Stimulated activated naive B cell treated with anti-CD40 and anti-IgM and Interleukin-4, amounts not matched to agents 10 μg/mL and 1 μg/mL and 100 μg/mL, for 72 hours (primary cell): ENCODE data around the gene BCAR3.

Experiments
- ATAC-seq, 2 donors: fragments of 150-1000 bp; cut with Tn5 transposase; replicated peaks; 2 replicates each; pipeline ENCODE4 v1.10.0; 2021; ENCODE audit warnings: moderate library complexity in 1 of 2
- DNase-seq: peaks from one replicate; pipeline ENCODE4 v3.0.0; 2021
- H3K27ac Mint-ChIP-seq: one replicate; pipeline ENCODE4 v1.8.0; 2022; ENCODE audit warnings: mild to moderate bottlenecking, mixed read lengths
- H3K27me3 Mint-ChIP-seq, 2 donors: one replicate each; pipeline ENCODE4 v1.8.0; 2022; ENCODE audit warnings: mixed read lengths in 2 of 2
- H3K36me3 Mint-ChIP-seq, 2 donors: one replicate each; pipeline ENCODE4 v1.8.0; 2022; ENCODE audit warnings: mixed read lengths in 2 of 2, mild to moderate bottlenecking in 1 of 2
- H3K4me1 Mint-ChIP-seq, 2 donors: one replicate each; pipeline ENCODE4 v1.8.0; 2022; ENCODE audit warnings: mixed read lengths in 2 of 2, mild to moderate bottlenecking in 1 of 2
- H3K4me3 Mint-ChIP-seq, 2 donors: one replicate each; pipeline ENCODE4 v1.8.0; 2022; ENCODE audit warnings: mild to moderate bottlenecking in 2 of 2, mixed read lengths in 2 of 2, moderate library complexity in 1 of 2
- H3K9me3 Mint-ChIP-seq, 2 donors: one replicate each; pipeline ENCODE4 v1.8.0; 2022; ENCODE audit warnings: mixed read lengths in 2 of 2, mild to moderate bottlenecking in 1 of 2

The BCAR3 gene

GRCh38 chr1:93519199-93519829 is 162.3 kb downstream of the BCAR3 start:
- Mint-ChIP-seq H3K36me3 (no peaks in the 10 kb centered on the region), H3K9me3 (no peaks in the 10 kb centered on the region)
- no peak for ATAC-seq

GRCh38 chr1:93518516-93518915 is 163.1 kb downstream of the BCAR3 start:
- Mint-ChIP-seq H3K27ac (no peak overlapping the region), H3K27me3 (no peaks in the 10 kb centered on the region), H3K4me1 (peaks cover 2 to 6% of the 10 kb centered on the region in 2 donors), H3K36me3 (no peaks in the 10 kb centered on the region), H3K9me3 (no peaks in the 10 kb centered on the region), H3K4me3 (no peak overlapping the region)
- no peak for ATAC-seq
- DNase-seq, result no peak

More at GRCh38 chr1:93519199-93519829, 162.3 kb downstream of the BCAR3 start:
- no peak for DNase-seq
- Mint-ChIP-seq H3K4me1 (peaks cover 2 to 6% of the 10 kb centered on the region in 2 donors), H3K27me3 (no peaks in the 10 kb centered on the region), H3K4me3 (no peak overlapping the region), H3K27ac (no peak overlapping the region)

- no peak for ATAC-seq
- Mint-ChIP-seq H3K27me3 (no peaks in the 10 kb centered on the region), H3K27ac (peak overlapping the region; percentile 47), H3K36me3 (no peaks in the 10 kb centered on the region), H3K4me1 (peaks cover 2 to 6% of the 10 kb centered on the region in 2 donors), H3K9me3 (no peaks in the 10 kb centered on the region), H3K4me3 (no peak overlapping the region)
- no peak for DNase-seq
Measured at GRCh38 chr1:93516164-93516563, 165.5 kb downstream of the BCAR3 start.
